Middle frontal gyrus (tissue), 1 donor: ENCODE results near the gene HOXC10.

Experiments used
- DNase-seq: peaks from one replicate; pipeline ENCODE4 v3.0.0-alpha.2; 2015; ENCODE audit warnings: low spot score; ENCODE audit errors: extremely low spot score

The HOXC10 gene

DNA sequence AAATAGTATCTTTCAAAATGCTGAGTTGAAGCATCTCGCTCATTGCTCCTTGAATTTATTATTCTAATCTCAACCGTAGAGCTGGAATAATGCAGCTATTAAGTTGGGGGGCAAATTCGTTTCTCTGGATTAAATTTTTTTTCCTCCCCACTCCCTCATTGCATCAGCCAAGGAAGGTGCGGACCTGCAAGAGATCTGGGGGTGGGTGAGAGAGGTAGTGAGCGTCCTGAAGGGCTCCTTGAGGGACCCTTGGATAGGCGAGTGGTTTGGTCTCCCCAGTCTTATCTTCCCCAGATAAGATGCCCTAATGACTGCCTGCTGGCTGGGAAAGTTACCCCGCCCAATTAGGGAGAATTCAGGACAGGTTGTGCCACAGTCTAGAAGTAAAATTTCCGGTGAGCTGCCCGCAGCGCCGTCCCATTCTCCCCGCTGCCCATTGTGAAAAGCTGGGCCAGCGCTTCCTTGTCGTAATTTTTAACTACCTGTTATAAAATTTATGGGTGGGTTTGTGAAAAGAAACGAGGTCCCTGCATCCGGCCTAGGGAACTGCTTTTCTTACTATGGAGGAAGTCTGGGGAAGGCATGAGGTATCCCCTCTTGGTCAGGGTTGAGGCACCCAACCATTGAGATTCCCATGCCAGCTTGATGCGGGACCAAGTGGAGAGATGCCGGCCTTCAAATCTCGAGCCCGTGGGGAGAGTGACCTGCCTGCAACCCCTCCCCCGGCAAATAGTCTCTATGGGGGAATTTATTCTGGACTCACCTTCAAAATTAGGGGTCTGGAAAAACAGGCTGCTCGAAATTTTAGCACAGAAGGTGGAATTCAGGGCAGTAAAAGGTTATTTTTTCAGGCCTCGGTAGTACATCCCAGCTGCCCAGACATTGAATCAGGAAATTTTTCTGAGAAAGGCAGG, 30.3 kb downstream of the HOXC10 start:
- no peak for DNase-seq

DNA sequence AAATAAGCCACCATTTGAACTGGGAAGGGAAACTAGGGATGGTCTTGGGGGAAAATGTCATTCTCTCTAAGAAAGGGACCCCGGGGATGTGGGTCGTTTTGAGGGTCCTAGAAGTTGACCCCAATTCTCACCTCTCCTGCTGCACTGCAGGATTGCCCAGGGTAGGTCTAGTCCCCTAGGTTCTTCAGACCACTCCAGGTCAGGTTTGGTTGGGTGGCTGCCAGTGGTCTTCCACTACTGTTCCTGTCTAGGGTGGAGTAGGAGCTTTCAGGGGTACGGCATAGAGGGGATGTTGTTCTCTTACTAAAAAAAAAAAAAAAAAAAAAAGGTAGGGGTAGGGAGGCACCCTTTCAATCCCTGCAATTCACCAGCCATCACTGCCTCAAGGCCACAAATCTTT, 31.1 kb downstream of the HOXC10 start:
- no peak for DNase-seq

GRCh38 chr12:54016478-54016964, 31.6 kb downstream of the HOXC10 start:
- no peak for DNase-seq

DNA sequence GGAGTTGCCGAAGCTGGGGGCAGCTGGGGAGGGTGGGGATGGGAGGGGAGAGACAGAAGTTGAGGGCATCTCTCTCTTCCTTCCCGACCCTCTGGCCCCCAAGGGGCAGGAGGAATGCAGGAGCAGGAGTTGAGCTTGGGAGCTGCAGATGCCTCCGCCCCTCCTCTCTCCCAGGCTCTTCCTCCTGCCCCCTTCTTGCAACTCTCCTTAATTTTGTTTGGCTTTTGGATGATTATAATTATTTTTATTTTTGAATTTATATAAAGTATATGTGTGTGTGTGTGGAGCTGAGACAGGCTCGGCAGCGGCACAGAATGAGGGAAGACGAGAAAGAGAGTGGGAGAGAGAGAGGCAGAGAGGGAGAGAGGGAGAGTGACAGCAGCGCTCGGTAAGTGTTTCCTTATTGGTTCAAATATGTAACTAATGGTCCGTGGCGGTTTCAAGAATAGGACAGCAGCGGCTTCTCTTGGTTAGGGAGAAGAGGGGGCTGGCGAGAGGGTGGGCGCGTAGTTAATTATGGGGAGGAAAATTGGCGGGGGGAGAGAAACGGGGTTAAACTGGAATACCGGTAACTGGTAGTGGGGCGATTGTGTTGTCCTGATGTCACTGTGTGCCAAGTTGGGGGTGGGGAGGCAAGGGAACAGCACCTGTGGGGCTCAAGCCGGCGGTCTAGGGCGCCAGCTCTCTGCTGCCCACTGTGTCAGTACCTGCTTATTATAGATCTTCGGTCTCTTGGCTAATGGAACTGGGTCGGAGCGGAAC, 32.3 kb downstream of the HOXC10 start:
- DNase-seq = no peak

- no peak for DNase-seq
Measured at GRCh38 chr12:54017878-54018467, 33.0 kb downstream of the HOXC10 start.

GRCh38 chr12:54018468-54018984, 33.6 kb downstream of the HOXC10 start:
- DNase-seq = no peak

GRCh38 chr12:54019091-54019811, 34.3 kb downstream of the HOXC10 start:
- DNase-seq = no peak

DNA sequence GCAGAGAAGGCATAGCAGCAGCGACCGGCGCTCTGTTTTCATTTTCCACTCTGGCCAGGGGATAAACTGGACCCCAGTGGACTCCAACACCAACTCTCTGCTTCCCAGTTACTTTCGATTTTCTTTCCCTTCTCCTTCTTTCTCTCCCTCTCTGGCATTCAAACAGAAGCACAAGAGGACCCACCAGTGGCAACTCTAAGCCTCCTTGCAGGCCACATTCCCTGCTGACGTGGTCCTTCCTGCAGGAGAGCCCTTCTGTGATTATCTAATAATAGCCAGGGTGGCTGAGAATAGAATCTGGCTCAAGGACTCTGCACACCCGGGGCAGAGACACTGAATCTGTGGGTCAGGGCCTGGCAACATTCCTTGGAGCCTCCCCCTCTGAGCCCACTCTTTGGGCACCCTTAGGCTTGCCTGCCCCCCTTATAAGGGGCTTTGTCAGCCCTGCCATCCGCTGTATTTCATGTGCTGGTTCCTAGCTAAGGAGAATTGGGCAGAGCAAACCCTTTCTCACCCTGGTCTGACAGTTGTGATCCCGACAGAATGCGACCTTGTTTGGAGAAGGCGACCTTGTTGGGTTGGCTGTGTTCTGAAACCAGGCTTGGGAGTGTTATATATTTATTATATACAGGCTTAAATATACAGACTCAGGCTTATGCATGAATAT, 35.1 kb downstream of the HOXC10 start:
- no peak for DNase-seq

DNA sequence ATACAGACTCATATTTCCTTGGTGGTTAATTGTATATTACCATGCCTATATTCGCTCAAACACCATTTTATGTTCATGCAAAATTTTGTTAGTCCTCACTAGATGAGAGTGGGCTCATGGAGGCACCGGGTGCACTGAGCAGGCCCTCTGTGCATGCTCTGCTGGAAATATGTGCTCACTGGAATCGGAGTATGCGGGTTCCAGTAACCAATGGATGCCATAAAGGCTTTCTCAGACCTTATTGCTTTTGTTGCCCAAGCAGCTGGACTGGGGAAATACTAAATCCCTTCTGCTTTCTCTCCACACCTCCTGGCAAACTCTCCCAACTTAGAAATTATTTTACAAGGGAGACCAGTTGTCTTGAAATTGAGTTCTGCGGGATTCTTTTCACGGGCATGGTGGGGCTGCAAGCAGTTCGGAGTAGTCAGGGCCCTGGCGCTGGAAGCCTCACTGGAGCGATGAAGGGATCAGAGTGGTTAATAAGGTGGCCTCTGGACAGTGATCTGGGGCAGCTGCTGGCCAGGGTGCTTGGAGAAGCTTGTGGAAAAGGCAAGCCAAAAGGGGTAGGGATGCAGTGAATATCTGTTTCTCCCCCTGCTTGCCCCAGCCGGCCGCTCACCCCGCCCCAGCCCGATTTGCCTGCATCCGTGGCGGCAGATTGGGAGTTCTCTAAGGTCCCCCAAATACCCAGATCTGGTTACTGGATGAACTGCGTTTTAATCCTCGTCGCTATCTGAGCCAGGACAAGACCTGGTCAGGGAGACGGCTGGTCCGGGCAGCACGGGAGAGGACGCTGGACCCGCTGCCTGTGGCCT, 35.9 kb downstream of the HOXC10 start:
- no peak for DNase-seq

DNA sequence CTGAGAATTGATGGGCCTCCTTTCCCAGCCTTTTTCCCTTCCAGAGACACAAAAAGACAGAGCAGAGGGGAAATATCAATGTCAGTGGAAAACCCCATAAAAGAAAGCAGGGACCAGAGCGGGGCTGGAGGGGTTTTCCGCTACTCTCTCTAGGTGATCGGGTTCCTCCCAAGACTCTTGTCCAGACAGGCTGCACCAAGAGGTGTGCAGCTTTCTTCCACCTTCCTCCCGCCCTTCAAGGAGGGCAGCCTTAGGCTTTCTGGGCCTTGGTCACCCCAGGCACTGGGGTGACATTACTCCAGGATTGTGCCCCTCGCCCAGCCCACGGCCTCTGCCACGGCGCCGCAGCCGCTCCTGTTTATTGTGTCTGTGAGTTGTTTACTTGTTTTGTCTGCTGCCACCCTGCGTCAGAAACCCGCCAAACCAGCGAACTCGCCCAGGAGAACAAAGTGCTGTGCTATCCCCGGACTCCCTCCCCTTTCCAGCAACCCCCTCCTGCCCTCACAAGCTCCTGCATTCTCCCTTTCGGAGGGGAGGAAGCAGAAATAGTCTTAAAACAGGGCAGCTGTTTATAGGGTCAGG, 36.6 kb downstream of the HOXC10 start:
- no peak for DNase-seq

GRCh38 chr12:54022960-54023884, 38.3 kb downstream of the HOXC10 start:
- no peak for DNase-seq

GRCh38 chr12:54024127-54024526, 39.2 kb downstream of the HOXC10 start:
- no peak for DNase-seq

DNA sequence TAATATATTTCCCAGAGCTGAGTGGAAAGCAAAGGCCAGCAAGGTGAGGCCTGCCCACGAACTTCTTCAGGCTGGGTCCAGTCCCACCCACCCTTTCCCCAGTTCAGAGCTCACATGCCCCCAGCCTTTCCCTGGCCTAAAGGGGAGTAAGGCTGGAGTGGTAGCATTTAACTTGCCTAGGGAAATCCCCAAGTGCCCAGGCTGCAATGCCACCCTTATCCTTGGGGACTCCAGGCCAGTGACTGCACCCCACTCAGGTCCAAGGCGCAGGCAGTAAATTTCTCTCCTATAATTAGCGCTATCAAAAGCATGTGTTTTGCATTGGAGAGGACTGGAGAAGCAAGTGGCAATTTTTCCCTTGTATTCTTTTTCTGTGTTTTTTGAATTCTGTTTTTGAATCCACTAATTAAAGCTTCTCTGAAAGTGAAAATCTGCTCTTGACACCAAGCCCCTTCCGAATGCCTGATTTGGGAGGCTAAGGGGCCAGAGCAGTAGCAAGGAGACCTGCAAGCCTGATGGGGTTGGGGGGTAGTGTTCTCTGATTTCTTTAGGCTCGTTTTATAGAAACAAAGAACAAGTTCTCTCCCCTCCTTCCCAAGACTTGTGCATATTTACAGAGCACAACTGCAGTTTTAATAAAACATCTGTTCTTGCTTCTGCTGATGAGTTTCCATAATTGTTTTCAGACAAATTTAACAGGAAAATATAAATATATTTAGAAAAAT, 39.8 kb downstream of the HOXC10 start:
- no peak for DNase-seq

DNA sequence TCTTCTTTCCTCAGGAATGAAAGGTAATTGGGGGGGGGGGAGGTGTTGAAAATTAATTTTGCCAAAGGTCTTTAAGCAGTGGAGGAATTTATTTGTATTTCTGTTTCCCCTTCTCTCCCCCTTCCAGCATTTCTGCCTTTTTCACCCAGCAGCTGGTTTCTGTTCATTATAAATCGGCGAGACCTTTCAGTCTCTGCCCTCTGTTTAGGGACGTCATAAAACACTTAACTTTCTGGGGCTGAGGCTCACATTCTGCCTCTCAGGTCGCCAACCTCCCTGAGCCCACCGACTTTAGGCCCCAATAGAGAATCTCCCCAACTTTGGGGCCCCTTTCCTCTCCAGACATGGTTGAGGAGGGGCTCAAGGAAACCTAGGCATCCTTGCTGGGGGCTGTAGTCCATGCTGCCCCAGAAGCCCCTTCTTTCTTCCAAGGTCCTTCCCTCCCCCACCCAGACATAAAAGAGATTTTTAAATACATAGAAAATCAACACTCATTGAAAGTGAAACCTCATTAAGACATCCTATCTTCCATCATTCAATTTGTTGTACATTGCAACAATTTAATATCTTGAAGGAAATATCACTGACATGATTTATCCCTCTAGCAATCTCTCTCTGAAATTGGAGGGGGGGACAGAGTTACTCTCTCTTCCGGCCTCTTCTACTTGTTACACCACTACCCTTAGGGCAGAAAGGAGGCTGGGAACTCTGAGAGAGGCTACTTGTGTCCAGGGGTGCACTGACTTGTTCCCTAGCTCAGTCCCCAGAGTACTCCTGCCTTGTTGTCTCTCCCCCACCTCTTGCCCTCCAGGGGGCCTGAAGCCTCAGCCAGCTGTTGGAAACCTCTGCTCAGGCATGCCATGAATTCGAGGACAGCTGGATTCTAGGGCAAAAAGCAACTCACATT, 40.8 kb downstream of the HOXC10 start:
- no peak for DNase-seq

GRCh38 chr12:54026640-54027441, 41.9 kb downstream of the HOXC10 start:
- no peak for DNase-seq

GRCh38 chr12:54027442-54027786, 42.5 kb downstream of the HOXC10 start:
- no peak for DNase-seq
